HepG2 (cell line): ENCODE results near the gene CCM2L. TPM values are rescaled to one million over a fixed set of nuclear protein-coding genes. Genes with fewer than 3 reads are reported as not detected.

Source experiments
- DNMT3B ChIP-seq: conservative IDR thresholded peaks from 2 replicates; pipeline ENCODE4 v1.6.1; 2016; ENCODE audit warnings: missing biosample characterization, control low read depth
- KDM2A ChIP-seq: sonication (generic); formaldehyde crosslinking; IDR thresholded peaks from 2 replicates; pipeline ENCODE4 v1.4.0; 2020; ENCODE audit warnings: low read depth, missing genetic modification reagents, borderline replicate concordance
- MYC ChIP-seq: sonication (generic); formaldehyde crosslinking; IDR thresholded peaks from 2 replicates; pipeline ENCODE4 v1.9.0; 2021; ENCODE audit warnings: missing genetic modification reagents, borderline replicate concordance
- NFKBIZ ChIP-seq: IDR thresholded peaks from 2 replicates; pipeline ENCODE4 v1.6.1; 2018; ENCODE audit warnings: missing genetic modification reagents, missing compliant biosample characterization
- PHB2 ChIP-seq: fragments of 450-650 bp; IDR thresholded peaks from 2 replicates; pipeline ENCODE4 v1.6.1; 2018; ENCODE audit not compliant: partially characterized antibody
- SIN3B ChIP-seq: fragments of 150-350 bp; IDR thresholded peaks from 2 replicates; pipeline ENCODE4 v1.6.1; 2014; ENCODE audit warnings: low read length
- ZBTB20 ChIP-seq: sonication (generic); formaldehyde crosslinking; IDR thresholded peaks from 2 replicates; pipeline ENCODE4 v1.8.1; 2023; ENCODE audit warnings: missing genetic modification reagents, low read depth, mild to moderate bottlenecking, borderline replicate concordance
- ZFX ChIP-seq: sonication (generic); formaldehyde crosslinking; IDR thresholded peaks from 2 replicates; pipeline ENCODE4 v1.4.0; 2020; ENCODE audit warnings: mild to moderate bottlenecking, low read depth, missing genetic modification reagents, moderate library complexity
- ZNF143 ChIP-seq: sonication (generic); formaldehyde crosslinking; IDR thresholded peaks from 2 replicates; pipeline ENCODE4 v1.4.0; 2020; ENCODE audit warnings: missing genetic modification reagents
- ZNF317 ChIP-seq: sonication (generic); formaldehyde crosslinking; IDR thresholded peaks from 2 replicates; pipeline ENCODE4 v1.5.0; 2020; ENCODE audit warnings: mild to moderate bottlenecking, missing genetic modification reagents
- ZNF34 ChIP-seq: sonication (generic); formaldehyde crosslinking; IDR thresholded peaks from 2 replicates; pipeline ENCODE4 v1.4.0; 2020; ENCODE audit warnings: mild to moderate bottlenecking, missing genetic modification reagents, borderline replicate concordance
- ZNF451 ChIP-seq: sonication (generic); formaldehyde crosslinking; IDR thresholded peaks from 2 replicates; pipeline ENCODE4 v1.5.0; 2020; ENCODE audit warnings: mild to moderate bottlenecking, missing genetic modification reagents
- ZSCAN12 ChIP-seq: sonication (generic); formaldehyde crosslinking; IDR thresholded peaks from 2 replicates; pipeline ENCODE4 v1.9.0; 2021; ENCODE audit warnings: mild to moderate bottlenecking, missing genetic modification reagents
- polyA plus RNA-seq, 8 experiments: library from polyadenylated mRNA; depleted of rRNA in 3 of 8; stranded (reverse) in 7 of 8; unstranded in 1 of 8; fragments of >200 nt; fragmentation: Illumina TruSeq in 4 of 8; extraction: Trizol in 4 of 8; gene quantifications; 2 replicates each; pipeline versions ENCODE4 v1.2.1 to v1.2.3, GENCODE V29; 2011 to 2016; ENCODE audit warnings: low read depth in 4 of 8, missing spikeins in 1 of 8, mixed read lengths in 1 of 8; ENCODE audit not compliant: insufficient read depth in 1 of 8
- total RNA-seq, 5 experiments: library from RNA; depleted of rRNA; stranded (reverse); fragments of >200 nt; fragmentation: Illumina TruSeq; extraction: Trizol; gene quantifications; 2 replicates each; pipeline ENCODE4 v1.2.3, GENCODE V29; 2016; ENCODE audit warnings: low read depth in 1 of 5
- TF ChIP-seq, protein P1 (sequence below): sonication (generic); formaldehyde crosslinking; IDR thresholded peaks from 2 replicates; pipeline ENCODE4 v1.4.0; 2020; ENCODE audit warnings: missing genetic modification reagents, mild to moderate bottlenecking, borderline replicate concordance
- TF ChIP-seq, protein P2 (sequence below): sonication (generic); formaldehyde crosslinking; IDR thresholded peaks from 2 replicates; pipeline ENCODE4 v1.9.0; 2021; ENCODE audit warnings: missing genetic modification reagents, borderline replicate concordance
- TF ChIP-seq, protein P3 (sequence below): sonication (generic); formaldehyde crosslinking; IDR thresholded peaks from 2 replicates; pipeline ENCODE4 v1.8.1; 2023; ENCODE audit warnings: mild to moderate bottlenecking, inconsistent platforms, moderate library complexity, missing genetic modification reagents, borderline replicate concordance
- TF ChIP-seq, protein P4 (sequence below): IDR thresholded peaks from 2 replicates; pipeline ENCODE4 v1.4.0; 2020; ENCODE audit warnings: mild to moderate bottlenecking, missing genetic modification reagents

The CCM2L gene
- total and polyA plus RNA-seq, 2 of the 13 experiments (the other 11 are each of a cell fraction or from before 2014, with no cell fraction given): 0.15 TPM; not detected in 1

DNA sequence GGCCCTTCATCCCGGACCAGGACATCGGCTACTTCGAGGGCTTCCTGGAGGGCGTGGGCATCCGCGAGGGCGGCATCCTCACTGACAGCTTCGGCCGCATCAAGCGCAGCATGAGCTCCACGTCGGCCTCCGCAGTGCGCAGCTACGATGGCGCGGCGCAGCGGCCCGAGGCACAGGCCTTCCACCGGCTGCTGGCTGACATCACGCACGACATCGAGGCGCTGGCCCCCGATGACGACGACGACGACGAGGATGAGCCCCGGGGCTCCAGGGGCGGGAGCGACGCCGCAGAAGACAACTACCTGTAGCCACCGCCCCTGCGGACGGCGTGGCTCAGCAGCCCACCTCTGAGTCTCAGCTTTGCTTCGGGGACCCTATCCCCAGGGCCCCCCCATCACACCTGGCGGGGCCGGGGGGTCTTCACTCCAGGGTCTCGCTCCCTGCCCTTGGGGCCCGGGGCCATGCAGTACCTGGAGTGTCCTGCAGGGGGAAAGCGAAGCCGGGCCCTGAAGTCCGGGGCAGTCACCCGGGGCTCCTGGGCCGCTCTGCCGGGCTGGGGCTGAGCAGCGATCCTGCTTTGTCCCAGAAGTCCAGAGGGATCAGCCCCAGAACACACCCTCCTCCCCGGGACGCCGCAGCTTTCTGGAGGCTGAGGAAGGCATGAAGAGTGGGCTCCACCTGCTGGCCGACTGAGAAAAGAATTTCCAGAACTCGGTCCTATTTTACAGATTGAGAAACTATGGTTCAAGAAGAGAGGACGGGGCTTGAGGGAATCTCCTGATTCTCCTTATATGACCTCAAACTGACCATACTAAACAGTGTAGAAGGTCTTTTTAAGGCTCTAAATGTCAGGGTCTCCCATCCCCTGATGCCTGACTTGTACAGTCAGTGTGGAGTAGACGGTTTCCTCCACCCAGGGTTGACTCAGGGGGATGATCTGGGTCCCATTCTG is 21.0 kb downstream of the CCM2L start (continued):
- TF ChIP-seq ZFX (CRISPR knock-in tag) (peak; percentile 60; the same call in 1 of the 2 replicates), KDM2A (peak; percentile 89; the same call in 1 of the 2 replicates), ZNF317 (CRISPR knock-in tag) (0 out of 2 replicates have a peak, but pooled peaks have one; percentile 45), PHB2 (no peak), ZSCAN12 (CRISPR knock-in tag) (peak; percentile 63; the same call in 1 of the 2 replicates), DNMT3B (no peak), MYC (CRISPR knock-in tag) (0 out of 2 replicates have a peak, but pooled peaks have one; percentile 48), ZNF34 (CRISPR knock-in tag) (0 out of 2 replicates have a peak, but pooled peaks have one; percentile 77), ZNF143 (CRISPR knock-in tag) (peak; percentile 71), ZBTB20 (CRISPR knock-in tag) (peak; percentile 42; the same call in 1 of the 2 replicates), NFKBIZ (CRISPR knock-in tag) (no peak), SIN3B (no peak), ZNF451 (peak; percentile 70; the same call in 1 of the 2 replicates)
- TF ChIP-seq, protein P1, sequence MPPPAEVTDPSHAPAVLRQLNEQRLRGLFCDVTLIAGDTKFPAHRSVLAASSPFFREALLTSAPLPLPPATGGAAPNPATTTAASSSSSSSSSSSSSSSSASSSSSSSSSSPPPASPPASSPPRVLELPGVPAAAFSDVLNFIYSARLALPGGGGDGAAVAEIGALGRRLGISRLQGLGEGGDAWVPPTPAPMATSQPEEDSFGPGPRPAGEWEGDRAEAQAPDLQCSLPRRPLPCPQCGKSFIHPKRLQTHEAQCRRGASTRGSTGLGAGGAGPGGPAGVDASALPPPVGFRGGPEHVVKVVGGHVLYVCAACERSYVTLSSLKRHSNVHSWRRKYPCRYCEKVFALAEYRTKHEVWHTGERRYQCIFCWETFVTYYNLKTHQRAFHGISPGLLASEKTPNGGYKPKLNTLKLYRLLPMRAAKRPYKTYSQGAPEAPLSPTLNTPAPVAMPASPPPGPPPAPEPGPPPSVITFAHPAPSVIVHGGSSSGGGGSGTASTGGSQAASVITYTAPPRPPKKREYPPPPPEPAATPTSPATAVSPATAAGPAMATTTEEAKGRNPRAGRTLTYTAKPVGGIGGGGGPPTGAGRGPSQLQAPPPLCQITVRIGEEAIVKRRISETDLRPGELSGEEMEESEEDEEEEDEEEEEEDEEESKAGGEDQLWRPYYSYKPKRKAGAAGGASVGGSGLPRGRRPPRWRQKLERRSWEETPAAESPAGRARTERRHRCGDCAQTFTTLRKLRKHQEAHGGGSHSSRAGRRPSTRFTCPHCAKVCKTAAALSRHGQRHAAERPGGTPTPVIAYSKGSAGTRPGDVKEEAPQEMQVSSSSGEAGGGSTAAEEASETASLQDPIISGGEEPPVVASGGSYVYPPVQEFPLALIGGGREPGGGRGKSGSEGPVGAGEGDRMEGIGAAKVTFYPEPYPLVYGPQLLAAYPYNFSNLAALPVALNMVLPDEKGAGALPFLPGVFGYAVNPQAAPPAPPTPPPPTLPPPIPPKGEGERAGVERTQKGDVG (CRISPR knock-in tag): no peak
- TF ChIP-seq, protein P2, sequence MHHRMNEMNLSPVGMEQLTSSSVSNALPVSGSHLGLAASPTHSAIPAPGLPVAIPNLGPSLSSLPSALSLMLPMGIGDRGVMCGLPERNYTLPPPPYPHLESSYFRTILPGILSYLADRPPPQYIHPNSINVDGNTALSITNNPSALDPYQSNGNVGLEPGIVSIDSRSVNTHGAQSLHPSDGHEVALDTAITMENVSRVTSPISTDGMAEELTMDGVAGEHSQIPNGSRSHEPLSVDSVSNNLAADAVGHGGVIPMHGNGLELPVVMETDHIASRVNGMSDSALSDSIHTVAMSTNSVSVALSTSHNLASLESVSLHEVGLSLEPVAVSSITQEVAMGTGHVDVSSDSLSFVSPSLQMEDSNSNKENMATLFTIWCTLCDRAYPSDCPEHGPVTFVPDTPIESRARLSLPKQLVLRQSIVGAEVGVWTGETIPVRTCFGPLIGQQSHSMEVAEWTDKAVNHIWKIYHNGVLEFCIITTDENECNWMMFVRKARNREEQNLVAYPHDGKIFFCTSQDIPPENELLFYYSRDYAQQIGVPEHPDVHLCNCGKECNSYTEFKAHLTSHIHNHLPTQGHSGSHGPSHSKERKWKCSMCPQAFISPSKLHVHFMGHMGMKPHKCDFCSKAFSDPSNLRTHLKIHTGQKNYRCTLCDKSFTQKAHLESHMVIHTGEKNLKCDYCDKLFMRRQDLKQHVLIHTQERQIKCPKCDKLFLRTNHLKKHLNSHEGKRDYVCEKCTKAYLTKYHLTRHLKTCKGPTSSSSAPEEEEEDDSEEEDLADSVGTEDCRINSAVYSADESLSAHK (CRISPR knock-in tag): no peak
- TF ChIP-seq, protein P3, sequence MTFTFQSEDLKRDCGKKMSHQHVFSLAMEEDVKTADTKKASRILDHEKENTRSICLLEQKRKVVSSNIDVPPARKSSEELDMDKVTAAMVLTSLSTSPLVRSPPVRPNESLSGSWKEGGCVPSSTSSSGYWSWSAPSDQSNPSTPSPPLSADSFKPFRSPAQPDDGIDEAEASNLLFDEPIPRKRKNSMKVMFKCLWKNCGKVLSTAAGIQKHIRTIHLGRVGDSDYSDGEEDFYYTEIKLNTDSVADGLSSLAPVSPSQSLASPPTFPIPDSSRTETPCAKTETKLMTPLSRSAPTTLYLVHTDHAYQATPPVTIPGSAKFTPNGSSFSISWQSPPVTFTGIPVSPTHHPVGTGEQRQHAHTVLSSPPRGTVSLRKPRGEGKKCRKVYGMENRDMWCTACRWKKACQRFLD (CRISPR knock-in tag): no peak
- TF ChIP-seq, protein P4, sequence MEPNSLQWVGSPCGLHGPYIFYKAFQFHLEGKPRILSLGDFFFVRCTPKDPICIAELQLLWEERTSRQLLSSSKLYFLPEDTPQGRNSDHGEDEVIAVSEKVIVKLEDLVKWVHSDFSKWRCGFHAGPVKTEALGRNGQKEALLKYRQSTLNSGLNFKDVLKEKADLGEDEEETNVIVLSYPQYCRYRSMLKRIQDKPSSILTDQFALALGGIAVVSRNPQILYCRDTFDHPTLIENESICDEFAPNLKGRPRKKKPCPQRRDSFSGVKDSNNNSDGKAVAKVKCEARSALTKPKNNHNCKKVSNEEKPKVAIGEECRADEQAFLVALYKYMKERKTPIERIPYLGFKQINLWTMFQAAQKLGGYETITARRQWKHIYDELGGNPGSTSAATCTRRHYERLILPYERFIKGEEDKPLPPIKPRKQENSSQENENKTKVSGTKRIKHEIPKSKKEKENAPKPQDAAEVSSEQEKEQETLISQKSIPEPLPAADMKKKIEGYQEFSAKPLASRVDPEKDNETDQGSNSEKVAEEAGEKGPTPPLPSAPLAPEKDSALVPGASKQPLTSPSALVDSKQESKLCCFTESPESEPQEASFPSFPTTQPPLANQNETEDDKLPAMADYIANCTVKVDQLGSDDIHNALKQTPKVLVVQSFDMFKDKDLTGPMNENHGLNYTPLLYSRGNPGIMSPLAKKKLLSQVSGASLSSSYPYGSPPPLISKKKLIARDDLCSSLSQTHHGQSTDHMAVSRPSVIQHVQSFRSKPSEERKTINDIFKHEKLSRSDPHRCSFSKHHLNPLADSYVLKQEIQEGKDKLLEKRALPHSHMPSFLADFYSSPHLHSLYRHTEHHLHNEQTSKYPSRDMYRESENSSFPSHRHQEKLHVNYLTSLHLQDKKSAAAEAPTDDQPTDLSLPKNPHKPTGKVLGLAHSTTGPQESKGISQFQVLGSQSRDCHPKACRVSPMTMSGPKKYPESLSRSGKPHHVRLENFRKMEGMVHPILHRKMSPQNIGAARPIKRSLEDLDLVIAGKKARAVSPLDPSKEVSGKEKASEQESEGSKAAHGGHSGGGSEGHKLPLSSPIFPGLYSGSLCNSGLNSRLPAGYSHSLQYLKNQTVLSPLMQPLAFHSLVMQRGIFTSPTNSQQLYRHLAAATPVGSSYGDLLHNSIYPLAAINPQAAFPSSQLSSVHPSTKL (CRISPR knock-in tag): no peak
